Neuron (in vitro differentiated cells): Measurements from ENCODE around the gene KPNA6.
"Not testable (repeated sequence)": the region's sequence is repeated elsewhere in the genome, so short reads cannot be mapped to it uniquely, and the experiment has no call there.

ENCODE experiments used
- H2AFZ ChIP-seq: one replicate; pipeline ENCODE4 v1.6.1; 2013; ENCODE audit warnings: low read depth, mild to moderate bottlenecking, inconsistent platforms, low read length, moderate library complexity
- H3K27me3 ChIP-seq: one replicate; pipeline ENCODE4 v1.6.1; 2013; ENCODE audit warnings: low read length; ENCODE audit not compliant: insufficient read depth
- H3K36me3 ChIP-seq: one replicate; pipeline ENCODE4 v1.6.1; 2013; ENCODE audit warnings: low read length; ENCODE audit not compliant: insufficient read depth
- H3K4me1 ChIP-seq: one replicate; pipeline ENCODE4 v1.6.1; 2013; ENCODE audit warnings: low read length; ENCODE audit not compliant: insufficient read depth
- H3K4me3 ChIP-seq: 2 replicates; pipeline ENCODE4 v1.5.1; 2013; ENCODE audit warnings: mild to moderate bottlenecking, low read length, moderate library complexity
- H3K9me3 ChIP-seq: one replicate; pipeline ENCODE4 v1.6.1; 2013; ENCODE audit warnings: low read length

KPNA6 gene

GRCh38 chr1:32111789-32112188 is 3.9 kb downstream of the KPNA6 start:
- no peaks in the 10 kb centered on the region for H3K27me3 ChIP-seq
- H3K4me3 ChIP-seq, result no peak overlapping the region
- no peak overlapping the region for H2AFZ ChIP-seq
- peaks cover 3% of the 10 kb centered on the region for H3K36me3 ChIP-seq
- H3K9me3 ChIP-seq, result no peaks in the 10 kb centered on the region
- peaks cover 6% of the 10 kb centered on the region for H3K4me1 ChIP-seq

- H3K4me3 ChIP-seq, result no peak overlapping the region
- H3K27me3 ChIP-seq, result no peaks in the 10 kb centered on the region
- H2AFZ ChIP-seq, result no peak overlapping the region
- H3K4me1 ChIP-seq, result peaks cover 6% of the 10 kb centered on the region
- peaks cover 3% of the 10 kb centered on the region for H3K36me3 ChIP-seq
- H3K9me3 ChIP-seq, result no peaks in the 10 kb centered on the region
Measured at GRCh38 chr1:32112806-32113375, 5.0 kb downstream of the KPNA6 start.

GRCh38 chr1:32113436-32113835 is 5.6 kb downstream of the KPNA6 start:
- H3K36me3 ChIP-seq, H3K4me1 ChIP-seq, H2AFZ ChIP-seq: not testable (repeated sequence)

GRCh38 chr1:32114420-32114819 is 6.6 kb downstream of the KPNA6 start:
- no peaks in the 10 kb centered on the region for H3K4me1 ChIP-seq
- no peaks in the 10 kb centered on the region for H3K27me3 ChIP-seq
- no peaks in the 10 kb centered on the region for H3K9me3 ChIP-seq
- no peak overlapping the region for H2AFZ ChIP-seq
- no peak overlapping the region for H3K4me3 ChIP-seq
- peaks cover 3% of the 10 kb centered on the region for H3K36me3 ChIP-seq

More at GRCh38 chr1:32113436-32113835, 5.6 kb downstream of the KPNA6 start:
- H3K9me3 ChIP-seq, H3K27me3 ChIP-seq, H3K4me3 ChIP-seq: not testable (repeated sequence)

- Histone ChIP-seq H3K9me3 (no peaks in the 10 kb centered on the region), H3K27me3 (no peaks in the 10 kb centered on the region), H3K4me3 (no peak overlapping the region), H3K4me1 (no peaks in the 10 kb centered on the region), H3K36me3 (peaks cover 3% of the 10 kb centered on the region), H2AFZ (no peak overlapping the region)
Measured at GRCh38 chr1:32115496-32115895, 7.6 kb downstream of the KPNA6 start.

GRCh38 chr1:32116531-32116930 is 8.7 kb downstream of the KPNA6 start:
- Histone ChIP-seq H3K9me3 (no peaks in the 10 kb centered on the region), H3K36me3 (peaks cover under 1% of the 10 kb centered on the region), H3K4me1 (no peaks in the 10 kb centered on the region), H3K27me3 (no peaks in the 10 kb centered on the region), H3K4me3 (no peak overlapping the region), H2AFZ (no peak overlapping the region)

GRCh38 chr1:32122151-32122550 is 14.3 kb downstream of the KPNA6 start:
- H3K4me1 ChIP-seq, result peaks cover 7% of the 10 kb centered on the region

GRCh38 chr1:32123361-32123760 is 15.5 kb downstream of the KPNA6 start:
- peaks cover 18% of the 10 kb centered on the region for H3K4me1 ChIP-seq
- H3K4me3 ChIP-seq, H3K27me3 ChIP-seq, H2AFZ ChIP-seq, H3K9me3 ChIP-seq, H3K36me3 ChIP-seq: not testable (repeated sequence)

More at GRCh38 chr1:32122151-32122550, 14.3 kb downstream of the KPNA6 start:
- Histone ChIP-seq H2AFZ (no peak overlapping the region), H3K4me3 (no peak overlapping the region), H3K36me3 (no peaks in the 10 kb centered on the region), H3K9me3 (no peaks in the 10 kb centered on the region), H3K27me3 (no peaks in the 10 kb centered on the region)

- Histone ChIP-seq H3K9me3 (no peaks in the 10 kb centered on the region), H3K4me1 (peaks cover 30% of the 10 kb centered on the region), H2AFZ (no peak overlapping the region), H3K4me3 (no peak overlapping the region), H3K27me3 (no peaks in the 10 kb centered on the region), H3K36me3 (peaks cover 6% of the 10 kb centered on the region)
Measured at GRCh38 chr1:32125313-32125712, 17.5 kb downstream of the KPNA6 start.

GRCh38 chr1:32126770-32127169 is 18.9 kb downstream of the KPNA6 start:
- Histone ChIP-seq H3K4me3 (no peak overlapping the region), H3K9me3 (no peaks in the 10 kb centered on the region), H2AFZ (no peak overlapping the region), H3K27me3 (no peaks in the 10 kb centered on the region), H3K4me1 (peaks cover 30% of the 10 kb centered on the region), H3K36me3 (peaks cover 7% of the 10 kb centered on the region)

GRCh38 chr1:32127409-32128198 is 19.7 kb downstream of the KPNA6 start:
- Histone ChIP-seq H3K4me3 (no peak overlapping the region), H3K36me3 (peaks cover 7% of the 10 kb centered on the region), H3K27me3 (no peaks in the 10 kb centered on the region), H2AFZ (no peak overlapping the region), H3K4me1 (peaks cover 30% of the 10 kb centered on the region), H3K9me3 (no peaks in the 10 kb centered on the region)

- Histone ChIP-seq H3K4me3 (no peak overlapping the region), H3K27me3 (no peaks in the 10 kb centered on the region), H3K36me3 (peaks cover 7% of the 10 kb centered on the region), H3K9me3 (no peaks in the 10 kb centered on the region), H2AFZ (no peak overlapping the region), H3K4me1 (peaks cover 30% of the 10 kb centered on the region)
Measured at GRCh38 chr1:32128479-32128878, 20.6 kb downstream of the KPNA6 start.

- Histone ChIP-seq H3K4me1 (peaks cover 30% of the 10 kb centered on the region), H3K4me3 (no peak overlapping the region), H3K27me3 (no peaks in the 10 kb centered on the region), H2AFZ (no peak overlapping the region), H3K36me3 (peaks cover 7% of the 10 kb centered on the region), H3K9me3 (no peaks in the 10 kb centered on the region)
Measured at GRCh38 chr1:32128964-32129363, 21.1 kb downstream of the KPNA6 start.

- H3K36me3 ChIP-seq, H3K4me3 ChIP-seq, H3K27me3 ChIP-seq, H3K4me1 ChIP-seq, H2AFZ ChIP-seq, H3K9me3 ChIP-seq: not testable (repeated sequence)
Measured at GRCh38 chr1:32133950-32134280, 26.1 kb downstream of the KPNA6 start.
